Nephron (organoid): ENCODE measurements around the gene MTFR1L.
"Not testable (repeated sequence)": the region's sequence is repeated elsewhere in the genome, so short reads cannot be mapped to it uniquely, and the experiment has no call there.

Experiments
- H3K27ac Mint-ChIP-seq, 3 experiments: 2 replicates each; pipeline ENCODE4 v1.8.0; 2020; ENCODE audit warnings: mixed read lengths in 3 of 3, mild to moderate bottlenecking in 2 of 3, moderate library complexity in 1 of 3
- H3K27me3 Mint-ChIP-seq: 2 replicates; pipeline ENCODE4 v1.8.0; 2021; ENCODE audit warnings: low read depth, mild to moderate bottlenecking, moderate library complexity, mixed read lengths
- H3K36me3 Mint-ChIP-seq: 2 replicates; pipeline ENCODE4 v1.8.0; 2020; ENCODE audit warnings: low read depth, mixed read lengths
- H3K4me1 Mint-ChIP-seq: 2 replicates; pipeline ENCODE4 v1.8.0; 2020; ENCODE audit warnings: mixed read lengths
- H3K4me3 Mint-ChIP-seq, 3 experiments: 2 replicates each; pipeline ENCODE4 v1.8.0; 2020; ENCODE audit warnings: mild to moderate bottlenecking in 3 of 3, mixed read lengths in 3 of 3, moderate library complexity in 2 of 3
- H3K9me3 Mint-ChIP-seq: 2 replicates; pipeline ENCODE4 v1.8.0; 2020; ENCODE audit warnings: mixed read lengths
- TF ChIP-seq, protein P1 (sequence below), 3 experiments: fragments of 200-600 bp; sonication (generic); IDR thresholded peaks; one replicate each; pipeline ENCODE4 v1.5.0; 2021; ENCODE audit warnings: antibody characterized with exemption in 3 of 3; ENCODE audit not compliant: unreplicated experiment in 3 of 3

MTFR1L gene

DNA sequence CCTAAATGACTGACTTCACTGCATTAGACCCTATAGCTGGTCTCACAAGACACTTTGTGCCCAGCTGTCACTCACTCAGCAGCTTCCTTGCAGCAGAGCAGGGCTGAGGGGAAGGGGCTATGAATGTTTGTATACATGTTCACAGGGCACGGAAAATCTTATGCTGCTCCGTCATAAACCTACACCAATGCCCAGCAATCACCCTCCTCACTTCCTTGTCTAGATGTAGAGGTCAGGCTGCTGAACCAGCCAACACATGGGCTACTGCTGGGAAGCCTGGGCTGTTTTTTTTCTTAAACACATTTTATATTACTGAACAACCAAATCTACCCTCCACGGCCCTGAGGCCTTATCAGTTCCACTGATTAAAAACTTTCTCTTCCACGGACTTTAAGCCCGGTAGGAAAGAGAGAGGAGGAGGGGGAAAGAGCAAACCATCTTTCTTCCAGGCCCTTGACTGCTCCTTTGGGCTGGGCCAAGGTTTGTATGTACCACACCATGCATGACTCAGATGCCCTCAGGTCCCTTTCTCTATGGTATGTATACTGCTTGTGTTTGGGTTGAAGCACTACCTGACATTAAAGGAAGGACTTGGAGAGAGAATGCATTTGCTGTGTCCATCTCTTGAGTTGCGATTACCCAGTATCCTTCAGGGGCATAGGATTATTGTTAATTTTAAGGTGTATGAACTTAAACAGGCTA lies 12.7 kb downstream of the MTFR1L start:
- Mint-ChIP-seq H3K27me3 (no peaks in the 10 kb centered on the region), H3K4me1 (no peaks in the 10 kb centered on the region), H3K27ac (no peak overlapping the region), H3K4me3 (no peak overlapping the region), H3K9me3 (no peaks in the 10 kb centered on the region), H3K36me3 (peaks cover 65% of the 10 kb centered on the region)
- TF ChIP-seq, protein P1, sequence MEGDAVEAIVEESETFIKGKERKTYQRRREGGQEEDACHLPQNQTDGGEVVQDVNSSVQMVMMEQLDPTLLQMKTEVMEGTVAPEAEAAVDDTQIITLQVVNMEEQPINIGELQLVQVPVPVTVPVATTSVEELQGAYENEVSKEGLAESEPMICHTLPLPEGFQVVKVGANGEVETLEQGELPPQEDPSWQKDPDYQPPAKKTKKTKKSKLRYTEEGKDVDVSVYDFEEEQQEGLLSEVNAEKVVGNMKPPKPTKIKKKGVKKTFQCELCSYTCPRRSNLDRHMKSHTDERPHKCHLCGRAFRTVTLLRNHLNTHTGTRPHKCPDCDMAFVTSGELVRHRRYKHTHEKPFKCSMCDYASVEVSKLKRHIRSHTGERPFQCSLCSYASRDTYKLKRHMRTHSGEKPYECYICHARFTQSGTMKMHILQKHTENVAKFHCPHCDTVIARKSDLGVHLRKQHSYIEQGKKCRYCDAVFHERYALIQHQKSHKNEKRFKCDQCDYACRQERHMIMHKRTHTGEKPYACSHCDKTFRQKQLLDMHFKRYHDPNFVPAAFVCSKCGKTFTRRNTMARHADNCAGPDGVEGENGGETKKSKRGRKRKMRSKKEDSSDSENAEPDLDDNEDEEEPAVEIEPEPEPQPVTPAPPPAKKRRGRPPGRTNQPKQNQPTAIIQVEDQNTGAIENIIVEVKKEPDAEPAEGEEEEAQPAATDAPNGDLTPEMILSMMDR (IDR thresholded peaks at IDR 0.05; ENCODE audit: unreplicated experiment in 3 of 3): no peak

DNA sequence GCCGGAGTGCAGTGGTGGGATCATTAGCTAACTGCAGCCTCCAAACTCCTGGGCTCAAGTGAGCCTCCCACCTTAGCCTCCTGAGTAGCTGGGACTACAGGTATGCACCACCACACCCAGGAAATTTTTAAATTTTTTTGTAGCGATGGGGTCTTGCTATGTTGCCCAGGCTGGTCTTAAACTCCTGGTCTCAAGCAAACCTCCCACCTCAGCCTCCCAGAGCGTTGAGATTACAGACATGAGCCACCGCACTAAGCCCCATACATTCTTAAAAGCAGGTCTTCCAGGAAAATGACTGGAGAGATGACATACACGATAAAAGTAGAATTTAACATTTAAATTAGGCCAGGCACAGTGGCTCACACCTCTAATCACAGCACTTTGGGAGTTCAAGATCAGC lies 13.4 kb downstream of the MTFR1L start:
- no peak overlapping the region for H3K4me3 Mint-ChIP-seq
- no peak overlapping the region for H3K27ac Mint-ChIP-seq
- no peaks in the 10 kb centered on the region for H3K27me3 Mint-ChIP-seq
- H3K9me3 Mint-ChIP-seq: no peaks in the 10 kb centered on the region
- TF ChIP-seq, protein P1 (IDR thresholded peaks at IDR 0.05; ENCODE audit: unreplicated experiment in 3 of 3): no peak
- H3K4me1 Mint-ChIP-seq: no peaks in the 10 kb centered on the region
- H3K36me3 Mint-ChIP-seq: peaks cover 59% of the 10 kb centered on the region

DNA sequence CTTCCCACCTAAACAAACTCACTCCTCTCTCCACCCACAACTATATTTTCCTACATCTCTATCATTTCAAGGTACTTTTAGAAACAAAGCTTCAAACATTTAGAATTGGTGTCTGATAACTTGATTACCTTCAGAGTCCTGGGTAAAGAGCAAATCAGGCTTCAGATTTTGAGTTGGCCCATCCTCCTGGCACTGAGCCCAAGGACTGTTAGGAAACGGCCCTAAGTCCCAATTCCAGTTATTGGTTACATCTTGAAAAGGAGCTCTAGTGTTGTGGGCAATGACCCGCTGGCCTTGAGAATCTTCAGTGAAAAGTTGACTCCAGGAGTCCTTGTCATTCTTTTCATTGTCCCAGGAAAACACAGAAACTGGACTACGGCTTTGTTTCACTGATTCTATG lies 15.1 kb downstream of the MTFR1L start:
- Mint-ChIP-seq H3K9me3 (no peaks in the 10 kb centered on the region), H3K27me3 (no peaks in the 10 kb centered on the region), H3K36me3 (peaks cover 44% of the 10 kb centered on the region), H3K4me3 (no peak overlapping the region), H3K27ac (no peak overlapping the region), H3K4me1 (no peaks in the 10 kb centered on the region)
- TF ChIP-seq, protein P1 (IDR thresholded peaks at IDR 0.05; ENCODE audit: unreplicated experiment in 3 of 3): no peak

DNA sequence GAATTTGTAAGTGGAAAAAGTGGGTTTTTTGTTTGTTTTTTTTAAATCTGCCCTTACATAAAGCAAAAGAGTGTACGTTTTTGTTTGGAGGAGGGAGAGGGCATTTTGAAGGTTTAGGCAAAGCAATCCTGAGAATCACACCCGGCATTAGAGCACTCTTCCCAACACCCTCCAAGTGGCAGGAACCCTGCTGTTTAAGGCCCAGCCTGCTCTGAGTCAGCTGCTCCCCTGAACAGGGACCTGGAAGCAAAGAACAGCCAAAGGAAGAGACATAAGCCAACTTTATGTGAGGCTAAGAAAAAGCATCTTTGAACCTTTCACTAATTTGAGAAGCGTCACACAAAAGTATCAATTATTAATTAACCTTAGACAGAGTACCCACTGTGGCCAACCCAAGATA lies 16.9 kb downstream of the MTFR1L start:
- Mint-ChIP-seq H3K9me3 (no peaks in the 10 kb centered on the region), H3K4me3 (no peak overlapping the region), H3K36me3 (peaks cover 31% of the 10 kb centered on the region), H3K4me1 (no peaks in the 10 kb centered on the region), H3K27ac (no peak overlapping the region), H3K27me3 (no peaks in the 10 kb centered on the region)
- TF ChIP-seq, protein P1 (IDR thresholded peaks at IDR 0.05; ENCODE audit: unreplicated experiment in 3 of 3): no peak

DNA sequence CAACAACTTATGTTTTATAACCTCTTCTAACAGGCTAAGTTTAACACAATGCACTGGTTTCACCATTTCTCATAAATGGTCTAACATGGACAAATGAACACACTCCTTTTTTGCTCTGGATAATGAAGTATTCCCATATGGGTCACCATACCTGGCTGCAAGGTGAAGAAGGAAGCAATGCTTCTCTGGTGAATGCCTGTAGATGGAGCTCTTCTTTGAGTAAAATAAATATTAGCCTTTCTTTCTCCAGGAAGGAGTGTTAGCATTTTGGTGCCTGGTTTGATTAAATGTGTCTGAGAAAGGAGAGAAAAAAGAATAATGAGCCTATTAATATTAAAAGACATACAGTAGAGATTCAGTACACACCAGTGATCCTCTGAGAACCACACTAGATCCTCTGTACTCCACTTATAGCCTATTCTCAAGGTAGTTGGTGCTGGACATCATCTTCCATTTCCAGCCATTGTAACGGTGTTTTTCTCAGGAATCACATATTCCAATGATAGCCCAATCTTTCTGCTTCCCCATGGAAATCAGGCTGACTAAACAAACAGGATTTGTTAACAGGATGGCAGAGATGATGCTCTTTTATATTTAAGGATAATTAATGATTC lies 17.6 kb downstream of the MTFR1L start:
- no peaks in the 10 kb centered on the region for H3K27me3 Mint-ChIP-seq
- no peak overlapping the region for H3K4me3 Mint-ChIP-seq
- H3K4me1 Mint-ChIP-seq: no peaks in the 10 kb centered on the region
- TF ChIP-seq, protein P1 (IDR thresholded peaks at IDR 0.05; ENCODE audit: unreplicated experiment in 3 of 3): peak; percentile 48 to 55 (median 50)
- H3K9me3 Mint-ChIP-seq: no peaks in the 10 kb centered on the region
- peaks cover 28% of the 10 kb centered on the region for H3K36me3 Mint-ChIP-seq
- H3K27ac Mint-ChIP-seq: peak overlapping the region; percentile 15 to 52 (median 43)

DNA sequence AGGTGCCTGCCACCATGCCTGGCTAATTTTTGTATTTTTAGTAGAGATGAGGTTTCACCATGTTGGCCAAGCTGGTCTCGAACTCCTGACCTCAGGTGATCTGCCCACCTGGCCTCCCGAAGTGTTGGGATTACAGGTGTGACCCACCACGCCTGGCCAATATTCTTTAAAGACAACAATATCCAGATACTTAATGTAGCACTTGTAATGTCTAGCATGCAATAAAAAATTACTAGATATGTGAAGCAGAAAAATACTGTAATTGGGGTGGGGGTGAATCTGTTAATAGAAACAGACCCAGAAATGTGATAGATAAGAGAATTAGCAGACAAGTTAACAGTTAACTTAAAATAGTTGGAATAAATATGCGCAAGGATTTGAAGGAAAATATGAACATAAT lies 20.1 kb downstream of the MTFR1L start:
- H3K9me3 Mint-ChIP-seq, H3K36me3 Mint-ChIP-seq, H3K4me3 Mint-ChIP-seq, H3K27me3 Mint-ChIP-seq, H3K4me1 Mint-ChIP-seq, H3K27ac Mint-ChIP-seq: not testable (repeated sequence)
